Stimulated activated effector memory CD8-positive, alpha-beta T cell treated with anti-CD3 and anti-CD28 coated beads, Interleukin-12 subunit alpha, Interleukin-12 subunit beta, amount 100 ng/mL, for 72 hours (primary cell): ENCODE data around the gene HDAC4.

Experiments
- ATAC-seq: fragments of 150-1000 bp; cut with Tn5 transposase; 2 replicates; pipeline ENCODE4 v1.10.0; 2021
- DNase-seq, 2 donors: peaks; one replicate each; pipeline ENCODE4 v3.0.0; 2021 to 2022; ENCODE audit warnings: low spot score in 2 of 2
- H3K27ac Mint-ChIP-seq: one replicate; pipeline ENCODE4 v1.8.0; 2022; ENCODE audit warnings: mild to moderate bottlenecking, mixed read lengths
- H3K36me3 Mint-ChIP-seq: one replicate; pipeline ENCODE4 v1.8.0; 2022; ENCODE audit warnings: mild to moderate bottlenecking, mixed read lengths
- H3K4me1 Mint-ChIP-seq: one replicate; pipeline ENCODE4 v1.8.0; 2022; ENCODE audit warnings: mixed read lengths
- H3K4me3 Mint-ChIP-seq: one replicate; pipeline ENCODE4 v1.8.0; 2022; ENCODE audit warnings: mild to moderate bottlenecking, mixed read lengths
- H3K9me3 Mint-ChIP-seq: one replicate; pipeline ENCODE4 v1.8.0; 2022; ENCODE audit warnings: mixed read lengths

The HDAC4 gene

DNA sequence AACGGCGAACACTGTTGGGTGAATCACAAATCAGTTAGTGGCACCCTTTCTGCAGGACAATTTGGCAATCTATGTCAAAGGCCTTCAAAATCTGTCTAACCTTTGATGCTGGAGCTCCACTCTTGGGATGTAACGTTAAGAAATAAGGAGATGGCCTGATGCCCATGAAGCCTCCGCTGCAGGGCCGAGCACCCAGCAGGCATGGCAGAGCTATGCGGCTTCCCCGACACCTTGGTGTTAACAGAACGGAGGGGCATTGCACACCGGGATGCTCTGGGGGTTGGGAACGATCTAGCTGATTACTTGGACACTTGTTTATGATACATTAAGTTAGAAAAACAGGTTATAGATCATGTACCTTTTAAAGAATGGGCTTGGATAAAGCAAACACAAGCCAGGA, 265.3 kb downstream of the HDAC4 start:
- peaks cover 31% of the 10 kb centered on the region for H3K4me1 Mint-ChIP-seq
- H3K9me3 Mint-ChIP-seq = peaks cover 2% of the 10 kb centered on the region
- no peak overlapping the region for H3K4me3 Mint-ChIP-seq
- peaks cover 43% of the 10 kb centered on the region for H3K36me3 Mint-ChIP-seq
- no peak overlapping the region for H3K27ac Mint-ChIP-seq
- no peak for DNase-seq
- ATAC-seq = no peak

DNA sequence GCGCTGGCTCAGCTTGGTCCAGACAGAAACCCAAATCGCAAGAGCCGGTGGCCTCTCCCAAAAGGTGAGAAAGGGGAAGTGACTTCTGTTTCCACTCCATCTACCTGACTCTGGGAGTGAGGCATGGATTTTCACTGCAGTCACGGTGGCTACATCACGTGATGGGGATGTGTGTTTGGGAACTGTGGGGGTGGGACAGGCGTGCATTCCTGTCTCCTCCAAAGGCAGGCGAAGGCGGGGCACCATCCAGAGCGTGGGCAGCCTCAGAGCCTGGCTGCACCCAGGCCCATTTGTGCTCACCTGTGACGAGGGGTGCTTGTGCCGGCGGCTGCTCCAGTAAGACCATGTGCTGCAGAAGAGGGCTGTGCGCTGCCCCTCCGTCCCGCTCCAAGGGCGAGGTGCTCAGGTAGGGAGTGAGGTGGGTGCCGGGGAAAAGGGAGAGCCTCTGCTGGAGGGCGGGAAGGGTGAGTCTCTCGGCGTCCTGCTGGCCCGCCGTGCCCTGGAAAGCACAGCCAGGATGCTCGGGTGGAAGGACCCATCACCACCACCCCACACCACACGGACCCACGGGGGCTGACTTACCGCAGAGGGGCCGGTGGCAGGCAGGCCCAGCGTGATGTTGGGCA, 266.8 kb downstream of the HDAC4 start:
- ATAC-seq (no peak), DNase-seq (no peak)
- Mint-ChIP-seq H3K4me3 (no peak overlapping the region), H3K9me3 (peaks cover 2% of the 10 kb centered on the region), H3K4me1 (peaks cover 28% of the 10 kb centered on the region), H3K36me3 (peaks cover 34% of the 10 kb centered on the region), H3K27ac (no peak overlapping the region)

GRCh38 chr2:239132786-239133185, 268.0 kb downstream of the HDAC4 start:
- Mint-ChIP-seq H3K4me3 (no peak overlapping the region), H3K36me3 (peaks cover 34% of the 10 kb centered on the region)

GRCh38 chr2:239132156-239132709, 268.6 kb downstream of the HDAC4 start:
- ATAC-seq = no peak
- Mint-ChIP-seq H3K36me3 (peaks cover 39% of the 10 kb centered on the region), H3K9me3 (peaks cover 2% of the 10 kb centered on the region)

More at GRCh38 chr2:239132786-239133185, 268.0 kb downstream of the HDAC4 start:
- Mint-ChIP-seq H3K4me1 (peaks cover 15% of the 10 kb centered on the region), H3K27ac (no peak overlapping the region), H3K9me3 (peaks cover 2% of the 10 kb centered on the region)
- no peak for ATAC-seq
- DNase-seq = no peak

GRCh38 chr2:239131521-239131920, 269.3 kb downstream of the HDAC4 start:
- peaks cover 40% of the 10 kb centered on the region for H3K36me3 Mint-ChIP-seq
- peaks cover 8% of the 10 kb centered on the region for H3K4me1 Mint-ChIP-seq
- H3K4me3 Mint-ChIP-seq = no peak overlapping the region
- no peak for DNase-seq
- H3K9me3 Mint-ChIP-seq = peaks cover 2% of the 10 kb centered on the region
- no peak overlapping the region for H3K27ac Mint-ChIP-seq
- no peak for ATAC-seq

More at GRCh38 chr2:239132156-239132709, 268.6 kb downstream of the HDAC4 start:
- no peak for DNase-seq
- H3K4me1 Mint-ChIP-seq = peaks cover 10% of the 10 kb centered on the region
- no peak overlapping the region for H3K27ac Mint-ChIP-seq
- no peak overlapping the region for H3K4me3 Mint-ChIP-seq

DNA sequence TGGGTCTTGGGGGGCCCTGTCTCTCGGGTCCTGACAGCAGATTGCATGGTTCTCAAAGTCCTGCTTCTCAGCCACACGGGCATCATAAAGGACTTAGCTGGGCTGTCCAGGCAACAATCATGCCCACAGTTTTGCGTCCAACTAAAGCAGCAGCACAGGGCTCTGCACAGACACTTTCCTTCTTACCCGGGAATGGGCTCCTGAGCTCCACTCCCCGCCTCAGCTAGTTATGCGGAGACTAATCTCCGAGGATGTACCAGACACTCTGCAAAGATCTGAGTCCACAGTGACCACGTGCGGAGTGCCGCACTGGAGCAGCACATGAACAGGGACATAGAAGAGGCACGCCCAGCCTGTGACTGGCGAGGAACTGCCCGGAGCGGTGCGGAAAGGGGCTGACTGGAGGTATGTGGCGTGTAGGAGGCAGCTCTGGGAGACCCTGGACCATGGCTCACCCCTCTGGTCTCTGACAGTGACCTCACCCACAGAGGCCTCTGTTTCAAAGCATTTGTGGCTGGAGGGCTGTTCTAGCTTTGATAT, 270.0 kb downstream of the HDAC4 start:
- Mint-ChIP-seq H3K27ac (no peak overlapping the region), H3K4me1 (peaks cover 8% of the 10 kb centered on the region), H3K4me3 (no peak overlapping the region), H3K9me3 (no peaks in the 10 kb centered on the region), H3K36me3 (peaks cover 36% of the 10 kb centered on the region)
- no peak for DNase-seq
- ATAC-seq = no peak

- ATAC-seq (no peak), DNase-seq (no peak)
- Mint-ChIP-seq H3K4me3 (no peak overlapping the region), H3K9me3 (no peaks in the 10 kb centered on the region), H3K4me1 (peaks cover 8% of the 10 kb centered on the region), H3K36me3 (peaks cover 44% of the 10 kb centered on the region), H3K27ac (no peak overlapping the region)
Observed at GRCh38 chr2:239130041-239130440, 270.8 kb downstream of the HDAC4 start.

DNA sequence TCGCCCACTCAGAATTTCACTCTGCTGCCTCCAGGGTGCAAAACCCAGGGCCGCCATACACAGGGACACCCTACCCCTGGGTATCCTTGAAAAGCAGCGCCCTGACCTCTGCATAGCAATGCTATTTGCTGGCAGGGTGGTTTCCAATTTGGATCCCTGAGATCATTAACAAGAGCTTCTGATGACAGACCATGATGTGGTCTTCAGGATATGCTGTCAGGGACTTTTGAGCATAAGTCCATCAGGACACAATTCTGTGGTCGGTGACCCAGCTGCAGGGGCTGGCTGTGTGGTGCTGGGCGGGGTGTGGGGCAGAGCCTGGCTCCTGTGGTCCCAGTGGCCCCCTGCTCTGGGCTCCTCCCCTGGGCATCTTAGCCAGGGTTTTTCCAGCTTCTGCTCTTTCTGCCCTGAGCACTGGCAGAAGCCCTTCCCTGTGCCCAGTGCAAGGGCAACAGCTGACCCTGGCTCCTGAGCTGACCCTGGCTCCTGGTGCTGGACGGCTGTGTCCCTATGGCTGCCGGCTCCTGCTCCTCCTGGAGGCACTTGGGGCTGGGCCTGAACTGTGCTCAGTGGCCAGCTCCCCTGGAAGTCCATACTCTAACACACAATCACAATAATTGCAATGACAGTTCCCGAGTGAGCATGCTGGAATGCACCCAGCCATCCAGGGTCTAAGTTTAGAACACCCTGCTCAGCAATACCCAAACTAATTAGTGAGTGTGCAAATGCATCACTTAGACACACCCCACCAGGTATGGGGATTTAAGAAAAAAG, 271.5 kb downstream of the HDAC4 start:
- H3K4me1 Mint-ChIP-seq = peaks cover 8% of the 10 kb centered on the region
- H3K27ac Mint-ChIP-seq = peak overlapping the region; percentile 10
- ATAC-seq (no peak), DNase-seq (no peak)
- H3K36me3 Mint-ChIP-seq = peaks cover 42% of the 10 kb centered on the region
- no peak overlapping the region for H3K4me3 Mint-ChIP-seq
- H3K9me3 Mint-ChIP-seq = no peaks in the 10 kb centered on the region

GRCh38 chr2:239128706-239129105, 272.1 kb downstream of the HDAC4 start:
- Mint-ChIP-seq H3K36me3 (peaks cover 42% of the 10 kb centered on the region), H3K9me3 (no peaks in the 10 kb centered on the region), H3K4me1 (peaks cover 8% of the 10 kb centered on the region), H3K4me3 (no peak overlapping the region), H3K27ac (peak overlapping the region; percentile 10)
- ATAC-seq (no peak), DNase-seq (no peak)

GRCh38 chr2:239127513-239127912, 273.3 kb downstream of the HDAC4 start:
- no peak for ATAC-seq
- H3K36me3 Mint-ChIP-seq = peaks cover 41% of the 10 kb centered on the region
- H3K4me1 Mint-ChIP-seq = peaks cover 8% of the 10 kb centered on the region
- no peak overlapping the region for H3K4me3 Mint-ChIP-seq
- no peaks in the 10 kb centered on the region for H3K9me3 Mint-ChIP-seq
- no peak overlapping the region for H3K27ac Mint-ChIP-seq
- no peak for DNase-seq

- Mint-ChIP-seq H3K36me3 (peaks cover 41% of the 10 kb centered on the region), H3K9me3 (no peaks in the 10 kb centered on the region)
Observed at GRCh38 chr2:239125726-239126675, 274.8 kb downstream of the HDAC4 start.

DNA sequence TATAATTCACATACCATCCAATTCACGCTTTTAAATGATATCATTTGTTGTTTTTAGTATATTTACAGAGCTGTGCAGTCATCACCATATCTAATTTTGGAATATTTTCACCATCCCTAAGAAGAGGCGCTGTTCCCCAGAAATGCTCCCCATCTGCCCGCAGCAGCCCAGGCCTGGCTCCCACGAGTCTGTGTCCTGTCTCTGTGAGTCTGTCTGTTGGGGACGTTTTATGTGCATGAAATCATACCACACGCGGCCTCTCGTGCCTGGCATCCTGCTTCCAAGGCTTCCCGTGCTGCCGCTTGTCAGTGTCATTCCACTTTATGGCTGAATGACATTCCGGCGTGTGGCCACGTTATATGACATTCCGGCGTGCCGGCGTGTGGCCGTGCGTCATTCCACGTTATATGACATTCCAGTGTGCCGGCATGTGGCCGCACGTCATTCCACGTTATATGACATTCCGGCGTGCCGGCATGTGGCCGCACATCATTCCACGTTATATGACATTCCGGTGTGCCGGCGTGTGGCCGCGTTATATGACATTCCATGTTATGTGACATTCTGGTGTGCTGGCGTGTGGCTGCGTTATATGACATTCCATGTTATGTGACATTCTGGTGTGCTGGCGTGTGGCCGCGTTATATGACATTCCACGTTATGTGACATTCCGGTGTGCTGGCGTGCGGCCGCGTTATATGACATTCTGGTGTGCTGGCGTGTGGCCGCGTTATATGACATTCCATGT, 276.5 kb downstream of the HDAC4 start:
- ATAC-seq = no peak
- H3K4me1 Mint-ChIP-seq = peaks cover 20% of the 10 kb centered on the region
- H3K9me3 Mint-ChIP-seq = no peaks in the 10 kb centered on the region
- H3K4me3 Mint-ChIP-seq = no peak overlapping the region
- H3K27ac Mint-ChIP-seq = no peak overlapping the region
- peaks cover 41% of the 10 kb centered on the region for H3K36me3 Mint-ChIP-seq
- no peak for DNase-seq

More at GRCh38 chr2:239125726-239126675, 274.8 kb downstream of the HDAC4 start:
- H3K4me3 Mint-ChIP-seq = no peak overlapping the region
- no peak for DNase-seq
- H3K4me1 Mint-ChIP-seq = peaks cover 12% of the 10 kb centered on the region
- peak overlapping the region; percentile 56 for H3K27ac Mint-ChIP-seq
- no peak for ATAC-seq

DNA sequence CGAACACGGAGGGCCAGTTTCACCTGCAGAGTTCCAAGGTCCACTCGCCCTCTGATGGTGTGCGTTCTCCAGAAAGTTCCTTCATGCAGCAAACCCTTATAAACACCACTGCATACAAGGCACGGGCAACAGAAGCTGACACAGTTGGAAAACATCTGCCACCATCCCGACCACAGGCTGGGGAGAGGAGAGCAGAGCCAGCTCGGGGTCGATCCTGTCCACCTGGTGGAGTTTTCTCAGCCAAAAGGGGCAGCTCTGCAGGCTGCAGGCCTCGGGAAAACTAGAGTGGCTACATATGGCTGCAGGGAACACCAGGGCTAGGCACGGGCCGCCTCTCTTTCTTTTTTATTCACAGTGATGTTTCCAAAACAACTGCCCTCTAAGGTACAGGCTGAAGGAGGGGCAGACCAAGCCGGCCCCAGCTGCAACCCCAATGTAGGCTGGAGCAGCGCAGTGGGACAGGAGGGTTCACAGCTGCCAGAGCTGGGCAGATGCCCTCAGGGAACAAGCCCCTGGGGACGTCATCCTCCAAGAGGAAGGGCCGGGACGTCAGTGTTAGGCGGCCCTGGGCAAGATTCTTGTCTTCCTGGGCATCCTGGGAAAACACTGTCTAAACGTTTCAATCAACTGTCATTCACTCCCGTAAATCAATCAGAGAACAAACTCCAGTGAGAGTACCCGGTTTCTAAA, 278.3 kb downstream of the HDAC4 start:
- no peak overlapping the region for H3K4me3 Mint-ChIP-seq
- no peak overlapping the region for H3K27ac Mint-ChIP-seq
- DNase-seq = no peak
- peaks cover 38% of the 10 kb centered on the region for H3K4me1 Mint-ChIP-seq
- no peak for ATAC-seq
- peaks cover 33% of the 10 kb centered on the region for H3K36me3 Mint-ChIP-seq
- H3K9me3 Mint-ChIP-seq = no peaks in the 10 kb centered on the region

- Mint-ChIP-seq H3K4me1 (peaks cover 47% of the 10 kb centered on the region), H3K4me3 (no peak overlapping the region), H3K9me3 (no peaks in the 10 kb centered on the region), H3K27ac (no peak overlapping the region), H3K36me3 (peaks cover 32% of the 10 kb centered on the region)
- no peak for DNase-seq
- no peak for ATAC-seq
Observed at GRCh38 chr2:239121600-239122012, 279.2 kb downstream of the HDAC4 start.
